Ishikawa (cell line): Measurements from ENCODE around the gene PTPRN2.

Source experiments
- CEBPB ChIP-seq: IDR thresholded peaks from 2 replicates; pipeline ENCODE4 v1.6.1; 2012
- CREB1 ChIP-seq: IDR thresholded peaks from 2 replicates; pipeline ENCODE4 v1.6.1; 2012; ENCODE audit warnings: low read depth
- EGR1 ChIP-seq: IDR thresholded peaks from 2 replicates; pipeline ENCODE4 v1.6.1; 2012
- EP300 ChIP-seq: IDR thresholded peaks from 2 replicates; pipeline ENCODE4 v1.6.1; 2012; ENCODE audit warnings: borderline replicate concordance
- FOXM1 ChIP-seq: IDR thresholded peaks from 2 replicates; pipeline ENCODE4 v1.6.1; 2012; ENCODE audit warnings: low read depth, borderline replicate concordance
- NFIC ChIP-seq: IDR thresholded peaks from 2 replicates; pipeline ENCODE4 v1.6.1; 2012
- RAD21 ChIP-seq: IDR thresholded peaks from 2 replicates; pipeline ENCODE4 v1.6.1; 2012; ENCODE audit warnings: low read depth
- TAF1 ChIP-seq: IDR thresholded peaks from 2 replicates; pipeline ENCODE4 v1.6.1; 2012; ENCODE audit warnings: low read depth, mild to moderate bottlenecking
- TCF12 ChIP-seq: IDR thresholded peaks from 2 replicates; pipeline ENCODE4 v1.6.1; 2012; ENCODE audit warnings: low read depth
- TEAD4 ChIP-seq: IDR thresholded peaks from 2 replicates; pipeline ENCODE4 v1.6.1; 2012
- YY1 ChIP-seq: IDR thresholded peaks from 2 replicates; pipeline ENCODE4 v1.6.1; 2012; ENCODE audit warnings: low read depth
- ZBTB7A ChIP-seq: IDR thresholded peaks from 2 replicates; pipeline ENCODE4 v1.6.1; 2012; ENCODE audit warnings: low read depth
- TF ChIP-seq, protein P1 (sequence below): IDR thresholded peaks from 2 replicates; pipeline ENCODE4 v1.6.1; 2012; ENCODE audit warnings: low read depth, mild to moderate bottlenecking
- TF ChIP-seq, protein P2 (sequence below): IDR thresholded peaks from 2 replicates; pipeline ENCODE4 v1.6.1; 2012
- TF ChIP-seq, protein P3 (sequence below): IDR thresholded peaks from 2 replicates; pipeline ENCODE4 v1.6.1; 2012

The PTPRN2 gene

DNA sequence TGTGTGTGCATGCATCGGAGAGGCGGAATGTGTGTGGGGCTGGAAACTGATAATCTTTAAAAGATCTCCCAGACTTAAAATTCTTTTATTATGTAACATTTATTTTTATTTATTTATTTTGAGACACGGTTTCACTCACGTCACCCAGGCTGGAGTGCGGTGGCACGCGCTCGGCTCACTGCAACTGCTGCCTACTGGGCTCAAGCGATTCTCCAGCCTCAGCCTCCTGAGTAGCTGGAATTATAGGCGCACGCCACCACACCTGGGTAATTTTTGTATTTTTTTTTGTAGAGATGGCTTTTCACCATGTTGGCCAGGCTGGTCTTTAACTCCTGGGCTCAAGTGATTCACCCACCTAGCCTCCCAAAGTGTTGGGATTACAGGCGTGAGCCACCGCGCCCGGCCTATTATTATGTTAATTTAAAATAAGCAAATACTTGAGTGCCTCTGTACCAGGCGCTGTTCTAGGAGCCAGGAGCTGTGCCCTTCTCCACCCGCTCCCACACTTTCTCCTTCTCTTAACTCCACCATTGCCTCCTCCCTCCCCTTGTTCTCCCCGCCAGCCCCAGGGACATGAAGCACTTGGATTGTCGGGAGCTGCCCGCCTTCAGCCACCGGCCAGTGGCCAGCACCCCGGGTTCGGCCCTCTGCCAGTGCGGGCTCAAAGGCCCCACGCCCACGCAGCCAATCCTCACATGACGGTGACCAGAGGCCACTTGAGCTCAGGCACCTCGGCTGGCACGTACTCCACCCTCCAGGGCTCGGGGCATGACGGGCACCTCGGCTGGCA, 1087.3 kb downstream of the PTPRN2 start:
- TF ChIP-seq TAF1 (no peak), FOXM1 (no peak), CEBPB (no peak), ZBTB7A (no peak), EP300 (no peak), RAD21 (no peak), TEAD4 (no peak), YY1 (no peak), EGR1 (no peak), CREB1 (no peak), TCF12 (no peak), NFIC (no peak)
- TF ChIP-seq, protein P1, sequence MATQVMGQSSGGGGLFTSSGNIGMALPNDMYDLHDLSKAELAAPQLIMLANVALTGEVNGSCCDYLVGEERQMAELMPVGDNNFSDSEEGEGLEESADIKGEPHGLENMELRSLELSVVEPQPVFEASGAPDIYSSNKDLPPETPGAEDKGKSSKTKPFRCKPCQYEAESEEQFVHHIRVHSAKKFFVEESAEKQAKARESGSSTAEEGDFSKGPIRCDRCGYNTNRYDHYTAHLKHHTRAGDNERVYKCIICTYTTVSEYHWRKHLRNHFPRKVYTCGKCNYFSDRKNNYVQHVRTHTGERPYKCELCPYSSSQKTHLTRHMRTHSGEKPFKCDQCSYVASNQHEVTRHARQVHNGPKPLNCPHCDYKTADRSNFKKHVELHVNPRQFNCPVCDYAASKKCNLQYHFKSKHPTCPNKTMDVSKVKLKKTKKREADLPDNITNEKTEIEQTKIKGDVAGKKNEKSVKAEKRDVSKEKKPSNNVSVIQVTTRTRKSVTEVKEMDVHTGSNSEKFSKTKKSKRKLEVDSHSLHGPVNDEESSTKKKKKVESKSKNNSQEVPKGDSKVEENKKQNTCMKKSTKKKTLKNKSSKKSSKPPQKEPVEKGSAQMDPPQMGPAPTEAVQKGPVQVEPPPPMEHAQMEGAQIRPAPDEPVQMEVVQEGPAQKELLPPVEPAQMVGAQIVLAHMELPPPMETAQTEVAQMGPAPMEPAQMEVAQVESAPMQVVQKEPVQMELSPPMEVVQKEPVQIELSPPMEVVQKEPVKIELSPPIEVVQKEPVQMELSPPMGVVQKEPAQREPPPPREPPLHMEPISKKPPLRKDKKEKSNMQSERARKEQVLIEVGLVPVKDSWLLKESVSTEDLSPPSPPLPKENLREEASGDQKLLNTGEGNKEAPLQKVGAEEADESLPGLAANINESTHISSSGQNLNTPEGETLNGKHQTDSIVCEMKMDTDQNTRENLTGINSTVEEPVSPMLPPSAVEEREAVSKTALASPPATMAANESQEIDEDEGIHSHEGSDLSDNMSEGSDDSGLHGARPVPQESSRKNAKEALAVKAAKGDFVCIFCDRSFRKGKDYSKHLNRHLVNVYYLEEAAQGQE: no peak
- TF ChIP-seq, protein P2, sequence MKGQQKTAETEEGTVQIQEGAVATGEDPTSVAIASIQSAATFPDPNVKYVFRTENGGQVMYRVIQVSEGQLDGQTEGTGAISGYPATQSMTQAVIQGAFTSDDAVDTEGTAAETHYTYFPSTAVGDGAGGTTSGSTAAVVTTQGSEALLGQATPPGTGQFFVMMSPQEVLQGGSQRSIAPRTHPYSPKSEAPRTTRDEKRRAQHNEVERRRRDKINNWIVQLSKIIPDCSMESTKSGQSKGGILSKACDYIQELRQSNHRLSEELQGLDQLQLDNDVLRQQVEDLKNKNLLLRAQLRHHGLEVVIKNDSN: no peak
- TF ChIP-seq, protein P3, sequence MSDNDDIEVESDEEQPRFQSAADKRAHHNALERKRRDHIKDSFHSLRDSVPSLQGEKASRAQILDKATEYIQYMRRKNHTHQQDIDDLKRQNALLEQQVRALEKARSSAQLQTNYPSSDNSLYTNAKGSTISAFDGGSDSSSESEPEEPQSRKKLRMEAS: no peak

DNA sequence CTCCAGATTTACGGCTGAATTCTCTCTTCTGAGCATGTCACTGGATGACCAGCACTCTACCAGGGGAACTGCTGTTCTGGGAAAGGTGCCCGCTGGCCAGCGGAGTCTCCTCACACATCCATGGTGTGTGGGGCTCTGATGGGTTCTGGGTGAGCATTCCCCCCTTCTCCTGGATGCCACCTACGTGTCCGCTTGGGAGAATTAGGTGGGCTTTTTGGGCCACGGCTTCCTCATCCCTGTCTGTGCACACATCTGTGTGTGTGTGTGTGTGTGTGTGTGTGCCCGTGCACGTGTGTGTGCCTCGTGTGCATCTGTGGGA, 1087.8 kb downstream of the PTPRN2 start:
- TF ChIP-seq EP300: no peak

DNA sequence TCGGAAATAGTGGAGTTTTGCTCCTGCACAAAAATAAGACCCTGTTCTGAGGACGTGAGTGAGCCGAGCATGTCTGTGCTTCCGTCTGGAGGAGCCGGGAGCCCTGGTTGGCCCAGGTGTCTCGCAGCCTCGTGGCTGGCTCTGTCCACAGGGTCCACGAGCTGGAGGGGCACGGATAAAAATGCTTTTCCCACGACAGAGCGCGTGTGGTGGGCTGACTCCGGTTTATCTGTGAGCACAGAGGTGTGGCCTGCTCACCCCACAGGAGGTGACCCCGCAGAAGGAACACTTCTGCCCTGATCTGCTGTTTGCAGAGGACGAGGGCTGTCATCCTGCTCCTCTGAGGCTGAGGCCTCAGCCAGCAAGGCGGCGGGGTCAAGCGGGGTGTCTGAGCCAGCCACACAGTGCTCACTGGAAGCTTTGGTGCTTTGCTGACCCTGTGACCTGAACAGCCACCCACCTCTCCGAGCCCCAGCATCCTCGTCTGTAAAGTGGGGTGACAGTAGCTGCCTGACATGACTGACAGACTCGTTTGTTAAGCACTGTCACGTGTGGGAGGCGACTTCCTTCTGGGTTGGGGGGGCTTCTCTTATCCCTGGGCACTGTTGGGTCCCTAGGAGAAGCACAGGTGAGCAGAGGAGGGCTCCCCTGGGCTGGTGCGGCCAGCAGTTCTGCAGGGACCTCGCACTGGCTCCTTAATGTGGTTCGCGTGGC, 1088.3 kb downstream of the PTPRN2 start:
- TF ChIP-seq ZBTB7A: no peak
- no peak for TF ChIP-seq RAD21
- TF ChIP-seq EP300: no peak
- TF ChIP-seq FOXM1: no peak
- TF ChIP-seq YY1: no peak
- TF ChIP-seq, protein P1: no peak
- TF ChIP-seq TCF12: no peak
- TF ChIP-seq EGR1: no peak
- no peak for TF ChIP-seq TAF1
- no peak for TF ChIP-seq TEAD4
- no peak for TF ChIP-seq CEBPB
- TF ChIP-seq, protein P3: no peak
- TF ChIP-seq CREB1: no peak
- no peak for TF ChIP-seq NFIC
- TF ChIP-seq, protein P2: no peak

DNA sequence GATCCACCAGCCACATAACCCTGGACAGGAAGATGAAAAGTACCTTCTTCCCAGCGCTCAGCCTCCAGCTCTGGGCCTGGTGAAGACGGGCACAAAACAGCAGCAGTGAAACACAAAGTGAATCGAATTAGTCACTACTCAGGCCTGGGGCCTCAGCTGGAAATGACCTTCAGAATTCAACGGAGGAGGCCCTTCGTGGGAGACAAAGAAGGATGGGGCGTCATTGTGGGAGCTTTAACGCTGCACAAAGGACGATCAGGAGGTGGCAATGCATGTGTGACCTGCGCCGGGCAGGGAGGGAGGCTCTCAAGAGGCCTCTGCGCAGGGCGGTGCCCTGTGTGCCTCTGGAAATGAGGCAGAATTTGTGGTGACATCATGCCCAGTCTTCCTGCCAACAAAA, 1089.0 kb downstream of the PTPRN2 start:
- no peak for TF ChIP-seq TCF12
- TF ChIP-seq, protein P1: no peak
- TF ChIP-seq RAD21: no peak
- no peak for TF ChIP-seq CREB1
- TF ChIP-seq EGR1: no peak
- no peak for TF ChIP-seq FOXM1
- no peak for TF ChIP-seq CEBPB
- TF ChIP-seq YY1: no peak
- TF ChIP-seq, protein P3: no peak
- no peak for TF ChIP-seq ZBTB7A
- TF ChIP-seq TEAD4: no peak
- no peak for TF ChIP-seq EP300
